NB4 (cell line): ENCODE data around the gene EVI2A.

Experiments
- MYC ChIP-seq: IDR thresholded peaks from 2 replicates; pipeline ENCODE4 v1.6.1; 2011; ENCODE audit warnings: low read depth, low read length
- TF ChIP-seq, protein P1 (sequence below): IDR thresholded peaks from one replicate; pipeline ENCODE4 v1.5.1; 2012; ENCODE audit warnings: low read depth, low read length

DNA sequence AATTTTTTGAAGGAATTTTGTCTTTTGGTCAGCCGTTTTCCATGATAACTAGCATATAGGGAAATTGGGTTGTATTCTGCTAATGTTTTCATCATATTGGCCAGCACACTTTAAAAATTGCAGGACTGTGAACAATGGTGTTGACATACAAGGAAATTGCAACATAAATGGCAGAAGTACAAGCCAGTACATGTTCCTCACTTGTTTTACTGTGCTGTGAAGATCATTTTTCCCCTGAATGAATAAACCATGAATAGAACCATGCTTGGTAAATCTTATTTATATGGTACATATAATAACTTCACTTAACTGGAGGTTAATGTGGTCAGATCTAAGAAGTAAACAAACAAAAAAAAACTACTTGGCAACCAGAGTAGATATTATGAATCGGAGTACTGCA lies 47.2 kb downstream of the EVI2A start:
- TF ChIP-seq, protein P1, sequence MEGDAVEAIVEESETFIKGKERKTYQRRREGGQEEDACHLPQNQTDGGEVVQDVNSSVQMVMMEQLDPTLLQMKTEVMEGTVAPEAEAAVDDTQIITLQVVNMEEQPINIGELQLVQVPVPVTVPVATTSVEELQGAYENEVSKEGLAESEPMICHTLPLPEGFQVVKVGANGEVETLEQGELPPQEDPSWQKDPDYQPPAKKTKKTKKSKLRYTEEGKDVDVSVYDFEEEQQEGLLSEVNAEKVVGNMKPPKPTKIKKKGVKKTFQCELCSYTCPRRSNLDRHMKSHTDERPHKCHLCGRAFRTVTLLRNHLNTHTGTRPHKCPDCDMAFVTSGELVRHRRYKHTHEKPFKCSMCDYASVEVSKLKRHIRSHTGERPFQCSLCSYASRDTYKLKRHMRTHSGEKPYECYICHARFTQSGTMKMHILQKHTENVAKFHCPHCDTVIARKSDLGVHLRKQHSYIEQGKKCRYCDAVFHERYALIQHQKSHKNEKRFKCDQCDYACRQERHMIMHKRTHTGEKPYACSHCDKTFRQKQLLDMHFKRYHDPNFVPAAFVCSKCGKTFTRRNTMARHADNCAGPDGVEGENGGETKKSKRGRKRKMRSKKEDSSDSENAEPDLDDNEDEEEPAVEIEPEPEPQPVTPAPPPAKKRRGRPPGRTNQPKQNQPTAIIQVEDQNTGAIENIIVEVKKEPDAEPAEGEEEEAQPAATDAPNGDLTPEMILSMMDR, result no peak
- peak; percentile 55; the same call in 1 of the 2 replicates for TF ChIP-seq MYC
